ENCODE data around the gene LUZP1.

LUZP1 gene

DNA sequence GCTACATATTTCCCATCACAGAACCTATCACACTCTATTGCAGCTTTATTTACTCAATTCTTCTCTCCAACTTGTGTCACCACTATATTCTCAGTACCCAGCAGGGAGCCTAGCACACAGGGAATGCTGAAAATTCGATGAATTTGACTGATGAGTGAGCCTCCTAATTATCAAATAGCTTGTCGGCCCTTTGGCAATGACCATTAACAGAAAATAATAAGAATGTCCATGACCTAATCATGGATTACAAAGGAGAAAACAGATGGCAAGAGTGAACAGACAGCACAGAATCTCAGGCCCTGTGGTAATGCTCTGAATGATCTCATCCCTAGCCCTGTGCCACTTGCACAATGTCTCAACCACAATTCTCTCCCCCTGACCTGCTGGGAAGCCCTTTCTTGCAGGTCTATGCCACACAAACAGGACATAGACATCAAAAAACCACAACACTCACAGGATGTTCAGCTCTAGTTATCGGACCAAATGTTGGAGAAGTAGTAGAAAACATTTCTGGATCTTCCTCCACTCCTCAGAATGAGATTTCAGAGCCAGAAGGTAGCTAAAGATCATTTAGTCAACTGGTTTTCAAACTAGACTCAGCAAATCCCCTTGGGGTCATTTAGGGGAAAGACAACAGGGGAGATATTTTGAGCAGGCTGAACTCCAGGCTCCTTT is 68.4 kb downstream of the LUZP1 start:
- peak overlapping the region; percentile 92 for H3K27ac ChIP-seq (ENCODE audit: low read depth, low read length)
- no peaks in the 10 kb centered on the region for H3K27me3 ChIP-seq (ENCODE audit: insufficient read depth, low read length)
- H2AFZ ChIP-seq (ENCODE audit: low read length, unreplicated experiment), result no peak overlapping the region
- peaks cover 46% of the 10 kb centered on the region for H3K79me2 ChIP-seq (ENCODE audit: control insufficient read depth, insufficient read depth, low read length, unreplicated experiment)
- peaks cover 13% of the 10 kb centered on the region for H3K36me3 ChIP-seq (ENCODE audit: insufficient read depth, low read length)
- H3K4me1 ChIP-seq (ENCODE audit: control insufficient read depth, insufficient read depth, low read length, unreplicated experiment), result peaks cover 68% of the 10 kb centered on the region
- peak overlapping the region; percentile 40; the same call in 1 of the 2 replicates for H3K4me3 ChIP-seq (ENCODE audit: low read depth, low read length)

DNA sequence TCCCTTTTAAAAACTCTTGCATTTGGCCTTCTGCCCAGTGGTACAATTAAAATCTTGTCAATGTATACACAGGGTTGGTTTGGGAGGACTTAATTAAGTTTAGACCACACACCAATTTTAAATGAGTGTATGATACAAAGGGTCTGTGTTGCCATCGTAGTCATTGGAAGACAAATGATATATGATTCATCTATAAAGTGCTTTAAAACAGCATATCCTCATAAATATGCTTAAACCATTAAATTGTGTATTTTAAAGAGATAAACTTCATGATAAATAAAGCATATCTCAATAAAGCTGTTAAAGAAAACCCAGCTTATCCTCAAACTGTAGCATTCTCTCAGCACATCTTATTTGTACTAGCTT is 69.5 kb downstream of the LUZP1 start:
- Histone ChIP-seq H3K4me1 (ENCODE audit: control insufficient read depth, insufficient read depth, low read length, unreplicated experiment) (peaks cover 65% of the 10 kb centered on the region), H3K27ac (ENCODE audit: low read depth, low read length) (peak overlapping the region; percentile 92; the same call in 1 of the 2 replicates), H2AFZ (ENCODE audit: low read length, unreplicated experiment) (no peak overlapping the region), H3K4me3 (ENCODE audit: low read depth, low read length) (no peak overlapping the region), H3K27me3 (ENCODE audit: insufficient read depth, low read length) (no peaks in the 10 kb centered on the region), H3K79me2 (ENCODE audit: control insufficient read depth, insufficient read depth, low read length, unreplicated experiment) (peaks cover 46% of the 10 kb centered on the region), H3K36me3 (ENCODE audit: insufficient read depth, low read length) (peaks cover 22% of the 10 kb centered on the region)

DNA sequence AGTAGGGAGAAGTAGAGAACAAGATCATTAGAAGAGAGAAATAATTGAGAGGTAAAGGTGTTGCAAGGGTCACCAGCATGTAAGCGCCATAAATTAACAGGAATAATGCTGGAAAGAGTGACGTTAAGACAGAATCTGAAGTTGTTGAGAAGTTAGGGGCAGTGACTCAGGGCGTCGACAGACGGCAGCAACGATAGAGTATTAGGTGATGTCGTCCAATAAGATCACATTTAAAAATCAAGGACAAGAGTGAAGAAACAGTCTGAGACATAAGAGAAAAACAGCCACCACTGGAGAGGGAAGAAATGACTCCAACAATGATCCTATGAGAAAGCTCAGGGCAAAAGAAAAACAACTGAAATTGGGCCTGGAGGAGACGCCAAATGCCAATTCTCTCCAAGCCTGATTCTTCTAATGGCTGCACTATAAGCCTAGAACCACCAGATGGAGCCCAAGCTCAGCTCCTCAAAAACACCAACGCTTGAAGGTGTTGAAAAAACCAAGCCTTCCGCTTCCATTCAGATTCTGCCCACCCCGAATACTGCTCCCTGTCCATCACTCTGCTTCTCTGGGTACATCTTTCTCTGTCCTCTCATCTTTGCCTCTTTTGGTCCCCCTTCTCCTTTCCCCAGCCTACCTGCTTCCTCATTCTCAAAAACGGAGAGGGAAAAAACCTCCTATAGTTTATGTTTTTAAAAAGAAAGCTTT is 70.0 kb downstream of the LUZP1 start:
- Histone ChIP-seq H3K27me3 (ENCODE audit: insufficient read depth, low read length) (no peaks in the 10 kb centered on the region), H3K36me3 (ENCODE audit: insufficient read depth, low read length) (peaks cover 27% of the 10 kb centered on the region), H3K27ac (ENCODE audit: low read depth, low read length) (peak overlapping the region; percentile 92; the same call in 1 of the 2 replicates), H3K4me1 (ENCODE audit: control insufficient read depth, insufficient read depth, low read length, unreplicated experiment) (peaks cover 61% of the 10 kb centered on the region), H3K79me2 (ENCODE audit: control insufficient read depth, insufficient read depth, low read length, unreplicated experiment) (peaks cover 46% of the 10 kb centered on the region), H2AFZ (ENCODE audit: low read length, unreplicated experiment) (no peak overlapping the region), H3K4me3 (ENCODE audit: low read depth, low read length) (no peak overlapping the region)

DNA sequence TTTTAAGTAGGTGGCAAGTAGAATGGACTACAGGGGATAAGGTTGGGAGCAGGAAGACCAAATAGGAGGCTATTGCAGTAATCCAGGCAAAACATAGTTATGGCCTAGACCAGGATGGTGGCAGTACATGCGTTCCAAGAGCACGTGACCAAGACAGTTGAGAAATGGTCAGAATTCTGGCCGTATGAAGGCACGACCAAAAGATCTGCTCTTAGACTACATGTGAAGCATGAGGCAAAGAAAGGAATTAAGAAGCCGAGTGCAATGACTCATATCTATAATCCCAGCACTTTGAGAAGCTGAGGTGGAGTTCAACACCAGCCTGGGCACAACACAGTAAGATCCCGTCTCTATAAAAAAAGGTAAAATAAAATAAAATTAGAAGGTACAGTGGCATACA is 71.3 kb downstream of the LUZP1 start:
- Histone ChIP-seq H3K79me2 (ENCODE audit: control insufficient read depth, insufficient read depth, low read length, unreplicated experiment) (peaks cover 46% of the 10 kb centered on the region), H3K4me3 (ENCODE audit: low read depth, low read length) (no peak overlapping the region), H3K36me3 (ENCODE audit: insufficient read depth, low read length) (peaks cover 38% of the 10 kb centered on the region), H2AFZ (ENCODE audit: low read length, unreplicated experiment) (no peak overlapping the region), H3K27me3 (ENCODE audit: insufficient read depth, low read length) (no peaks in the 10 kb centered on the region), H3K27ac (ENCODE audit: low read depth, low read length) (no peak overlapping the region), H3K4me1 (ENCODE audit: control insufficient read depth, insufficient read depth, low read length, unreplicated experiment) (peaks cover 49% of the 10 kb centered on the region)

DNA sequence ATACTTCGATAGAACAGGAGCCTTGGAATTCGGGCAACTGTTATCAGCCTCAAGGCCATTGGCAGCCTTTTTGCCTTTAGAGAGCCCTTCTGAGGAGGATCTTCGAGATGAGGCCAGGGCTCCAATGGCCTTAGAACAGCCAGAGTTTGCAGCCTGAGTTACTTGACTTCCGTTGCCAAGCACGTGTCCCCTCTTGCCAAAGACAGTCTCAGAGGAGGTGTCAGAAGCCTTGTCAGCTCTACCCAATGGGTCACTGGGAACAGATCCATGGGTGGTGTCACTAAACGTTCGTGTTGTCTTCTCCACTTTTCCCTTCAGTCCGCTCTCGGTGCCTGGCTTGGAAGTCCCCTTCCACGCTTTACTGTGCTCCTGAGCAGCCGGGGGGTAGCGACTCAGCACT is 76.2 kb downstream of the LUZP1 start:
- no peaks in the 10 kb centered on the region for H3K27me3 ChIP-seq (ENCODE audit: insufficient read depth, low read length)
- H3K4me1 ChIP-seq (ENCODE audit: control insufficient read depth, insufficient read depth, low read length, unreplicated experiment), result peaks cover 6% of the 10 kb centered on the region
- H3K79me2 ChIP-seq (ENCODE audit: control insufficient read depth, insufficient read depth, low read length, unreplicated experiment), result peaks cover 14% of the 10 kb centered on the region
- no peak overlapping the region for H3K27ac ChIP-seq (ENCODE audit: low read depth, low read length)
- H2AFZ ChIP-seq (ENCODE audit: low read length, unreplicated experiment), result no peak overlapping the region
- H3K36me3 ChIP-seq (ENCODE audit: insufficient read depth, low read length), result peaks cover 62% of the 10 kb centered on the region
- H3K4me3 ChIP-seq (ENCODE audit: low read depth, low read length), result no peak overlapping the region

DNA sequence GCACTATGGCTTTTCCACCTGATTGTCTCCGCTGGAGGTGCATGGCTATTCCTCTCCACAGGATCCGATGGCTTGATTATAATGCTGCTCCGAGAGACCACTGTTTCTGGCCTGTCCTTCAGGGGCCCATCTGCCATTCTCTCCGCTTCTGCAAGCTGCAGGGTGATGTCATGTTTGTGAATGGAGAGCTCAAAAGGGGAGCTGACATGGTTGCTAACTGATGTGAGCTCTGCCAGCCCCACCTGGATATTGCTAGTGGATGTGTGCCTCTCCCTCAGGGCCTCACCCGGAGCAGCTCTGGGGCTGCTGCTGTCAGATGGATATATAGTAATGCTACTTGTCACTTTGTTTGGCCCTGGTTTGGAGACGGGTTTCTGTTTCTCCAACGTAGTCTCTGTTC is 77.1 kb downstream of the LUZP1 start:
- Histone ChIP-seq H3K79me2 (ENCODE audit: control insufficient read depth, insufficient read depth, low read length, unreplicated experiment) (peaks cover 7% of the 10 kb centered on the region), H3K4me3 (ENCODE audit: low read depth, low read length) (no peak overlapping the region), H3K27ac (ENCODE audit: low read depth, low read length) (no peak overlapping the region), H2AFZ (ENCODE audit: low read length, unreplicated experiment) (no peak overlapping the region), H3K27me3 (ENCODE audit: insufficient read depth, low read length) (no peaks in the 10 kb centered on the region), H3K36me3 (ENCODE audit: insufficient read depth, low read length) (peaks cover 71% of the 10 kb centered on the region), H3K4me1 (ENCODE audit: control insufficient read depth, insufficient read depth, low read length, unreplicated experiment) (peaks cover 6% of the 10 kb centered on the region)

DNA sequence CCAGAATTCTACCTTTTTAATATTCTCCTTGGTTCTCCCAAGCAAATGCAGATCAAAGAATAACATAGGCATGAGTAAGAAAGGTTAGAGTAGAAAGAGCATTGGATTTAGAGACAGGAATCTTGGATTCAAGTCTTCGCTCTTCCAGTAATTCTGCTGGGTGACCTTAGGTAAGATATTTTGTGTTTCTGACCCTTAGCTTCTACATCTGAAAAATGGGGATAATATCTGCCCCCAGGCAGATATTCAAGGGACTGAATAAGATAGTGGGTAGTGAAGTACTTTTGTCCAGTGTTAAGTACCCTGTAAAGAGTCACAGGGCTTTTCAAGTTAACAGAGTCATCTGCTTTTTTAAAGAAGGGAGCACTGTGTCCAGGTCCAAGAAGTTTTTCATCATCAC is 78.6 kb downstream of the LUZP1 start:
- Histone ChIP-seq H3K36me3 (ENCODE audit: insufficient read depth, low read length) (peaks cover 61% of the 10 kb centered on the region), H2AFZ (ENCODE audit: low read length, unreplicated experiment) (no peak overlapping the region), H3K27me3 (ENCODE audit: insufficient read depth, low read length) (no peaks in the 10 kb centered on the region), H3K4me3 (ENCODE audit: low read depth, low read length) (no peak overlapping the region), H3K27ac (ENCODE audit: low read depth, low read length) (no peak overlapping the region), H3K79me2 (ENCODE audit: control insufficient read depth, insufficient read depth, low read length, unreplicated experiment) (no peaks in the 10 kb centered on the region), H3K4me1 (ENCODE audit: control insufficient read depth, insufficient read depth, low read length, unreplicated experiment) (no peaks in the 10 kb centered on the region)

DNA sequence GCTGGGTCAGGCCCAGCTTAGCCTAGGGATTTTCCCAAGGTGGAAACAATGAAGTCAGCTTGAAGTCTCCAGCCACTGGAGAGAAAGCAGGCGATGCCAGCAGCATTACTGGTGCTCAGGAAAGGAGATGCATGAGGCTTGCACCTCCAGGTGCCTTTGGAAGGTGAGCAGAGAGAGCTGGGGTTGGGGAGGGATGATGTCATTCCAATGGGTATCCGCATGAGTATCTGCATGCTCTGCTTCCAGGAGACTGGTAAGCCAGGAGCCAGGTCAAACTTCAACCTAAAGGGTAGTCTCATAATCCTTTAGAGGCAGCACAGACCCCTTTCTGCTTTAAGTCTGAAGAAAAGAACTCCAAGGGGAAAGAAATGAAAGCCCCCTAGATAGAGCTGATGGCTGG is 80.6 kb downstream of the LUZP1 start:
- no peak overlapping the region for H3K27ac ChIP-seq (ENCODE audit: low read depth, low read length)
- no peaks in the 10 kb centered on the region for H3K27me3 ChIP-seq (ENCODE audit: insufficient read depth, low read length)
- no peaks in the 10 kb centered on the region for H3K79me2 ChIP-seq (ENCODE audit: control insufficient read depth, insufficient read depth, low read length, unreplicated experiment)
- H3K4me1 ChIP-seq (ENCODE audit: control insufficient read depth, insufficient read depth, low read length, unreplicated experiment), result no peaks in the 10 kb centered on the region
- H3K4me3 ChIP-seq (ENCODE audit: low read depth, low read length), result no peak overlapping the region
- H2AFZ ChIP-seq (ENCODE audit: low read length, unreplicated experiment), result no peak overlapping the region
- peaks cover 51% of the 10 kb centered on the region for H3K36me3 ChIP-seq (ENCODE audit: insufficient read depth, low read length)

DNA sequence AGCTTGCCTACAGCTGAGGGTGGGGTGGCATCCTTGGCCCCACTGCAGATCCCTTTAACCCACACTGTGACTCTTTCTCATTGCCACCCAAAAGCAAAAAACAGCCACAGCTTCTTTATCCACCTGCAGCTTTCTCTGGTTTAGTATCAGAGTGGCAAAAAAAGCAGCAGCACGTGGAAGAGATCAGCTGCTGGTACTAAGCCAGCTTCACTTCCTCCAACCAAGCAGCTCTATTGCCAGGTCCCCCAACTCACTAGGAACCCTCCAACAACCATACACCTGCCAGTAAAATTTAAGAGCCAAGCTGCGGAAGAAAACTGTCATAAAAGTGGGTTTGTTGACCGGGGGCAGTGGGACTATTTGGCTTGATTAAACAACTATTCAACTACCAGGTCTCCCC is 83.0 kb downstream of the LUZP1 start:
- Histone ChIP-seq H3K27me3 (ENCODE audit: insufficient read depth, low read length) (no peaks in the 10 kb centered on the region), H3K4me1 (ENCODE audit: control insufficient read depth, insufficient read depth, low read length, unreplicated experiment) (no peaks in the 10 kb centered on the region), H3K27ac (ENCODE audit: low read depth, low read length) (no peak overlapping the region), H3K4me3 (ENCODE audit: low read depth, low read length) (no peak overlapping the region), H3K79me2 (ENCODE audit: control insufficient read depth, insufficient read depth, low read length, unreplicated experiment) (no peaks in the 10 kb centered on the region), H3K36me3 (ENCODE audit: insufficient read depth, low read length) (peaks cover 38% of the 10 kb centered on the region; the same call in 1 of the 2 replicates), H2AFZ (ENCODE audit: low read length, unreplicated experiment) (no peak overlapping the region)

DNA sequence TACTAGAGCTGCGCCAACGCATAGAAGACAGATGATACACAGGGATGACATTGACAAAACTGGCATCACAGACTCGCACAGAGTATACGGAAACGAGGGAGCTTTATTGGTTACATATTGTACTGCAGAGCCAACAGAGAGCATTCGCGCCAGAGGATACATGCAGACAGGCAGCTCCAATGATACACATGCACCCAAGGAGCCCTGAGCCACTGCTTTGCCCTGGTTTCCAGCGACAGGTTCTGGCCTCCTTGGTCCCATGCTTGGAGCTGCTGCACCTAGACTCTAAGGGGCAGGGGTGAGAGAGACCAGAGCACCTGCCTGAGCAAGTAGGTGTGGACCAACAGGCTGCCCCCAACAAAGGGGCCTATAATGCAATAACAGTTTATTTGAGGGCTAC is 83.8 kb downstream of the LUZP1 start:
- H3K36me3 ChIP-seq (ENCODE audit: insufficient read depth, low read length), result peaks cover 38% of the 10 kb centered on the region; the same call in 1 of the 2 replicates
- no peaks in the 10 kb centered on the region for H3K79me2 ChIP-seq (ENCODE audit: control insufficient read depth, insufficient read depth, low read length, unreplicated experiment)
- H2AFZ ChIP-seq (ENCODE audit: low read length, unreplicated experiment), result no peak overlapping the region
- no peaks in the 10 kb centered on the region for H3K27me3 ChIP-seq (ENCODE audit: insufficient read depth, low read length)
- H3K27ac ChIP-seq (ENCODE audit: low read depth, low read length), result no peak overlapping the region
- no peak overlapping the region for H3K4me3 ChIP-seq (ENCODE audit: low read depth, low read length)
- no peaks in the 10 kb centered on the region for H3K4me1 ChIP-seq (ENCODE audit: control insufficient read depth, insufficient read depth, low read length, unreplicated experiment)
